Cardiac muscle cell (in vitro differentiated cells and primary cell): Measurements from ENCODE around the gene OR56A1. TPM values are rescaled to one million over a fixed set of nuclear protein-coding genes. Genes with fewer than 3 reads are reported as not detected.
"Not testable (repeated sequence)": the region's sequence is repeated elsewhere in the genome, so short reads cannot be mapped to it uniquely, and the experiment has no call there.

Source experiments
- DNase-seq, 2 donors: peaks; one replicate each; pipeline versions ENCODE4 v3.0.0 to v3.0.0-alpha.2; 2010 to 2017; ENCODE audit warnings: low read depth in 1 of 2, low spot score in 1 of 2
- H3K27ac ChIP-seq: fragments of 200-600 bp; sonication (generic); 2 replicates; pipeline ENCODE4 v1.5.1; 2016
- H3K27me3 ChIP-seq: fragments of 200-600 bp; sonication (generic); 2 replicates; pipeline ENCODE4 v1.6.0; 2016; ENCODE audit warnings: control low read depth
- H3K36me3 ChIP-seq: fragments of 200-600 bp; sonication (generic); 2 replicates; pipeline ENCODE4 v1.5.1; 2016; ENCODE audit warnings: control low read depth
- H3K4me1 ChIP-seq: fragments of 200-600 bp; sonication (generic); 2 replicates; pipeline ENCODE4 v1.8.1; 2017; ENCODE audit warnings: low read depth, mild to moderate bottlenecking, mixed run types
- H3K4me3 ChIP-seq: fragments of 200-600 bp; sonication (generic); 2 replicates; pipeline ENCODE4 v1.5.1; 2016; ENCODE audit warnings: mild to moderate bottlenecking
- H3K9me3 ChIP-seq: fragments of 200-600 bp; sonication (generic); 2 replicates; pipeline ENCODE4 v1.5.1; 2017; ENCODE audit warnings: low read depth, mild to moderate bottlenecking, control low read depth
- CTCF ChIP-seq: IDR thresholded peaks from 2 replicates; pipeline ENCODE4 v1.5.1; 2012; ENCODE audit warnings: low read depth, mild to moderate bottlenecking, low read length
- polyA plus RNA-seq: library from polyadenylated mRNA; unstranded; fragments of >200 nt; fragmentation: Nextera tagmentation; extraction: Ambion mirVana; gene quantifications from 2 replicates; pipeline ENCODE4 v1.2.1, GENCODE V29; 2016
- total RNA-seq: library from RNA; depleted of rRNA; stranded (reverse); fragments of >200 nt; gene quantifications from 2 replicates; pipeline ENCODE4 v1.2.3, GENCODE V29; 2016

The OR56A1 gene
- total RNA-seq (0.18 TPM in 1 of 2 replicates, not detected in the other), polyA plus RNA-seq (0.10 TPM in 1 of 2 replicates, not detected in the other)

- H3K4me3 ChIP-seq, result no peak within 1 kb of the TSS
- H3K27ac ChIP-seq, result no peak within 1 kb of the TSS
- no peak for DNase-seq
- no peaks in the 10 kb centered on the region for H3K9me3 ChIP-seq
- no peaks in the 10 kb centered on the region for H3K27me3 ChIP-seq
- no peak for TF ChIP-seq CTCF
- no peaks in the 10 kb centered on the region for H3K4me1 ChIP-seq
- no peaks in the 10 kb centered on the region for H3K36me3 ChIP-seq
Measured at GRCh38 chr11:6030708-6031405, at the start of gene OR56A1. Gene OR56A1, minus strand, starts transcription at chr11:6030758. Its CDS starts 3,066 bp downstream, at chr11:6027692.

GRCh38 chr11:6079463-6079862, 48.9 kb upstream of the OR56A1 start:
- TF ChIP-seq CTCF, result no peak
- no peak overlapping the region for H3K4me3 ChIP-seq
- no peaks in the 10 kb centered on the region for H3K4me1 ChIP-seq
- H3K27ac ChIP-seq, result no peak overlapping the region
- no peak for DNase-seq
- no peaks in the 10 kb centered on the region for H3K27me3 ChIP-seq
- no peaks in the 10 kb centered on the region for H3K36me3 ChIP-seq
- no peaks in the 10 kb centered on the region for H3K9me3 ChIP-seq

- no peaks in the 10 kb centered on the region for H3K27me3 ChIP-seq
- H3K4me3 ChIP-seq, result no peak overlapping the region
- no peaks in the 10 kb centered on the region for H3K9me3 ChIP-seq
- DNase-seq, result no peak
- no peak overlapping the region for H3K27ac ChIP-seq
- no peaks in the 10 kb centered on the region for H3K4me1 ChIP-seq
- no peak for TF ChIP-seq CTCF
- H3K36me3 ChIP-seq, result no peaks in the 10 kb centered on the region
Measured at GRCh38 chr11:6077723-6078122, 47.2 kb upstream of the OR56A1 start.

- H3K9me3 ChIP-seq, DNase-seq, H3K27me3 ChIP-seq, H3K36me3 ChIP-seq, H3K4me1 ChIP-seq, H3K27ac ChIP-seq, H3K4me3 ChIP-seq: not testable (repeated sequence)
Measured at GRCh38 chr11:6076443-6076842, 45.9 kb upstream of the OR56A1 start.

- Histone ChIP-seq H3K4me3 (no peak overlapping the region), H3K36me3 (no peaks in the 10 kb centered on the region), H3K9me3 (no peaks in the 10 kb centered on the region), H3K4me1 (no peaks in the 10 kb centered on the region), H3K27me3 (no peaks in the 10 kb centered on the region), H3K27ac (no peak overlapping the region)
- TF ChIP-seq CTCF, result no peak
- no peak for DNase-seq
Measured at GRCh38 chr11:6067502-6067901, 36.9 kb upstream of the OR56A1 start.

GRCh38 chr11:6062691-6063358, 32.3 kb upstream of the OR56A1 start:
- Histone ChIP-seq H3K27ac (no peak overlapping the region), H3K4me1 (no peaks in the 10 kb centered on the region), H3K36me3 (no peaks in the 10 kb centered on the region), H3K27me3 (no peaks in the 10 kb centered on the region), H3K9me3 (no peaks in the 10 kb centered on the region), H3K4me3 (no peak overlapping the region)
- DNase-seq, result no peak
- TF ChIP-seq CTCF, result no peak
